Hepatocyte (in vitro differentiated cells): ENCODE results near the gene CASP8AP2. TPM values are rescaled to one million over a fixed set of nuclear protein-coding genes. Genes with fewer than 3 reads are reported as not detected.
"Not testable (repeated sequence)": the region's sequence is repeated elsewhere in the genome, so short reads cannot be mapped to it uniquely, and the experiment has no call there.

Experiments
- DNase-seq: peaks from one replicate; pipeline ENCODE4 v3.0.0-alpha.2; 2016; ENCODE audit warnings: low spot score
- H2AFZ ChIP-seq: fragments of 200-600 bp; sonication (generic); 2 replicates; pipeline ENCODE4 v1.6.0; 2016; ENCODE audit warnings: antibody characterized with exemption, mild to moderate bottlenecking
- H3K27ac ChIP-seq: fragments of 200-600 bp; sonication (generic); 2 replicates; pipeline ENCODE4 v1.5.1; 2016; ENCODE audit warnings: mild to moderate bottlenecking
- H3K27me3 ChIP-seq: fragments of 200-600 bp; sonication (generic); 2 replicates; pipeline ENCODE4 v1.6.1; 2016
- H3K36me3 ChIP-seq: fragments of 200-600 bp; sonication (generic); replicated peaks from 2 replicates; pipeline ENCODE4 v1.5.1; 2016; ENCODE audit warnings: low read depth; ENCODE audit not compliant: insufficient read depth
- H3K4me1 ChIP-seq: fragments of 200-600 bp; sonication (generic); 2 replicates; pipeline ENCODE4 v1.5.1; 2016; ENCODE audit warnings: mild to moderate bottlenecking, moderate library complexity; ENCODE audit not compliant: insufficient read depth
- H3K4me2 ChIP-seq: fragments of 200-600 bp; sonication (generic); 2 replicates; pipeline ENCODE4 v1.6.0; 2016
- H3K4me3 ChIP-seq: fragments of 200-600 bp; sonication (generic); 2 replicates; pipeline ENCODE4 v1.5.1; 2016; ENCODE audit warnings: mild to moderate bottlenecking
- H3K79me2 ChIP-seq: fragments of 200-600 bp; sonication (generic); 2 replicates; pipeline ENCODE4 v1.6.0; 2017; ENCODE audit warnings: mild to moderate bottlenecking
- H3K9me2 ChIP-seq: fragments of 200-600 bp; sonication (generic); replicated peaks from 2 replicates; pipeline ENCODE4 v1.6.0; 2017; ENCODE audit warnings: mild to moderate bottlenecking; ENCODE audit not compliant: insufficient read depth
- H3K9me3 ChIP-seq: fragments of 200-600 bp; sonication (generic); 2 replicates; pipeline ENCODE4 v1.5.1; 2016; ENCODE audit warnings: low read depth, mild to moderate bottlenecking
- H4K20me1 ChIP-seq: fragments of 200-600 bp; sonication (generic); 2 replicates; pipeline ENCODE4 v1.6.0; 2016; ENCODE audit warnings: mild to moderate bottlenecking; ENCODE audit not compliant: insufficient read depth, poor library complexity, severe bottlenecking
- EZH2 ChIP-seq: fragments of 200-600 bp; sonication (generic); IDR thresholded peaks from 2 replicates; pipeline ENCODE4 v1.6.1; 2016; ENCODE audit warnings: antibody characterized with exemption, mild to moderate bottlenecking, borderline replicate concordance
- EZH2phosphoT487 ChIP-seq: fragments of 200-600 bp; sonication (generic); IDR thresholded peaks from one replicate; pipeline ENCODE4 v1.6.1; 2018; ENCODE audit warnings: antibody characterized with exemption, mild to moderate bottlenecking, low read depth, moderate library complexity; ENCODE audit not compliant: unreplicated experiment, severe bottlenecking
- WGBS: methylation state at CpG from one replicate; pipeline ENCODE4 v1.1.6; 2016; ENCODE audit warnings: low lambda C conversion rate; ENCODE audit errors: missing lambda C conversion rate; 5-methylcytosine and 5-hydroxymethylcytosine counted together
- polyA plus RNA-seq: library from polyadenylated mRNA; unstranded; fragments of >200 nt; fragmentation: Nextera tagmentation; extraction: Ambion mirVana; gene quantifications from 2 replicates; pipeline ENCODE4 v1.2.1, GENCODE V29; 2016
- total RNA-seq: library from RNA; depleted of rRNA; stranded (reverse); fragments of >200 nt; gene quantifications from 2 replicates; pipeline ENCODE4 v1.2.3, GENCODE V29; 2014
- TF ChIP-seq, protein P1 (sequence below): fragments of 200-600 bp; sonication (generic); IDR thresholded peaks from 2 replicates; pipeline ENCODE4 v1.5.1; 2016; ENCODE audit warnings: antibody characterized with exemption, mild to moderate bottlenecking; ENCODE audit not compliant: poor library complexity

CASP8AP2 gene
- total and polyA plus RNA-seq, 2 experiments from 2014 or later = 8.6 to 12.0 TPM

DNA sequence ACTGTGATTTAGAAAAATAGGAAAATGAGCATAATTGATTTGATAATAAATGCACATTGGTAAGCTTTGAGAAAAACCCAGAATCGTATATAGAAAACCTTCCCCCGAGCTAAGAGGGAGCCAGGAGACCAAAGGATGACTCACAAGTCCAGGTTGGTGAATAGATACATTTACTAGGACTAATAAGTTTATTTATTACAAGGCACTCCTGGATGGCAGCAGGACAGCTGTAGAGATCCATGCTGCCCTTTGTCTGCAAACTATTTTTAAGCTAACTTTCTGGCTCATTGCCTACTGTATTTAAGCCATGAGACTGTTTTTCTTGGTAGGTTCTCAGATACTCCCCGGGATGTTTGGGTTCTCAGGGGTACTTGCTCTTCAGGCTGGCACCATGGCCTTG is 13.4 kb downstream of the CASP8AP2 start:
- Histone ChIP-seq H3K4me1 (no peaks in the 10 kb centered on the region), H3K79me2 (peaks cover 61% of the 10 kb centered on the region), H3K4me2 (no peak overlapping the region), H3K9me3 (no peaks in the 10 kb centered on the region), H3K27ac (no peak overlapping the region), H2AFZ (no peak overlapping the region), H3K27me3 (no peaks in the 10 kb centered on the region), H3K36me3 (no peaks in the 10 kb centered on the region), H3K4me3 (no peak overlapping the region), H4K20me1 (no peaks in the 10 kb centered on the region), H3K9me2 (no peaks in the 10 kb centered on the region)
- TF ChIP-seq EZH2phosphoT487 (no peak), EZH2 (no peak)
- TF ChIP-seq, protein P1, sequence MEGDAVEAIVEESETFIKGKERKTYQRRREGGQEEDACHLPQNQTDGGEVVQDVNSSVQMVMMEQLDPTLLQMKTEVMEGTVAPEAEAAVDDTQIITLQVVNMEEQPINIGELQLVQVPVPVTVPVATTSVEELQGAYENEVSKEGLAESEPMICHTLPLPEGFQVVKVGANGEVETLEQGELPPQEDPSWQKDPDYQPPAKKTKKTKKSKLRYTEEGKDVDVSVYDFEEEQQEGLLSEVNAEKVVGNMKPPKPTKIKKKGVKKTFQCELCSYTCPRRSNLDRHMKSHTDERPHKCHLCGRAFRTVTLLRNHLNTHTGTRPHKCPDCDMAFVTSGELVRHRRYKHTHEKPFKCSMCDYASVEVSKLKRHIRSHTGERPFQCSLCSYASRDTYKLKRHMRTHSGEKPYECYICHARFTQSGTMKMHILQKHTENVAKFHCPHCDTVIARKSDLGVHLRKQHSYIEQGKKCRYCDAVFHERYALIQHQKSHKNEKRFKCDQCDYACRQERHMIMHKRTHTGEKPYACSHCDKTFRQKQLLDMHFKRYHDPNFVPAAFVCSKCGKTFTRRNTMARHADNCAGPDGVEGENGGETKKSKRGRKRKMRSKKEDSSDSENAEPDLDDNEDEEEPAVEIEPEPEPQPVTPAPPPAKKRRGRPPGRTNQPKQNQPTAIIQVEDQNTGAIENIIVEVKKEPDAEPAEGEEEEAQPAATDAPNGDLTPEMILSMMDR = no peak
- no peak for DNase-seq
- WGBS = 86% methylated on average over 3 of the region's 3 CpGs

DNA sequence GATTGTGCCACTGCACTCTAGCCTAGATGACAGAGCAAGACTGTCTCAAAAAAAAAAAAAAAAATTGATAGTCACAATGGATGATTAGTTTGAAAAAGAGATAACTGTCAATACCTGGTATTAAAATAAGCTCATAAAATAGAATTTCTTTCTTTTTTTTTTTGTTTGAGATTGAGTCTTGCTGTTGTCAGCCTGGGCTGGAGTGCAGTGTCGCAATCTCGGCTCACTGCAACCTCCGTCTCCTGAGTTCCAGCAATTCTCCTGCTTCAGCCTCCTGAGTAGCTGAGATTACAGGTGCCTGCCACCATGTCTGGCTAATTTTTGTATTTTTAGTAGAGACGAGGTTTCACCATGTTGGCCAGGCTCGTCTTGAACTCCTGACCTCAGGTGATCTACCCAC is 17.8 kb downstream of the CASP8AP2 start:
- H2AFZ ChIP-seq, DNase-seq, H3K27me3 ChIP-seq, H3K9me3 ChIP-seq, H3K4me1 ChIP-seq, H3K4me2 ChIP-seq, H3K4me3 ChIP-seq, H3K9me2 ChIP-seq, H4K20me1 ChIP-seq, H3K36me3 ChIP-seq, H3K27ac ChIP-seq: not testable (repeated sequence)
- H3K79me2 ChIP-seq = peaks cover 31% of the 10 kb centered on the region
- 99% methylated on average over 5 of the region's 5 CpGs for WGBS

DNA sequence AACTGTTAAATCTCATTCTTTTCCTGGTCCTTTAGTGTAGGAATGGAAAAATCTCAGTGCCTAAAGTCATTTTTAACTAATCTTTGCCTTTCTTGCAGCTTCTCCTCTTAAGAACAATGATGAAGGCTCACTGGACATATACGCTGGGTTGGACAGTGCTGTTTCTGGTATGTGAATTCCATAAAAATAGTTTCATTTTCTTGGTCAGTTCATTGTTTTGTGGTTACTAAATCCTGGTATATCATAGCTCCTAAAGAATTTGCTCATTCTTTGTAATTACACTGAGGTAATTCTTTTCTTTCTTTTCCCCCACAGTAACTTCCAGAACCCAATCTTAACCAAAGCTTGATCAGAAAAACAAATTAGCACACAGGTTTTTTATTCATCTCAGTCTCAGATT is 23.4 kb downstream of the CASP8AP2 start:
- Histone ChIP-seq H4K20me1 (no peaks in the 10 kb centered on the region), H2AFZ (no peak overlapping the region), H3K4me2 (no peak overlapping the region), H3K27ac (no peak overlapping the region), H3K9me2 (no peaks in the 10 kb centered on the region), H3K4me3 (no peak overlapping the region), H3K9me3 (no peaks in the 10 kb centered on the region), H3K36me3 (no peaks in the 10 kb centered on the region), H3K4me1 (no peaks in the 10 kb centered on the region), H3K27me3 (no peaks in the 10 kb centered on the region), H3K79me2 (peaks cover 6% of the 10 kb centered on the region)
- 93% methylated on average over 1 of the region's 1 CpG for WGBS
- DNase-seq = no peak
- no peak for TF ChIP-seq EZH2phosphoT487

DNA sequence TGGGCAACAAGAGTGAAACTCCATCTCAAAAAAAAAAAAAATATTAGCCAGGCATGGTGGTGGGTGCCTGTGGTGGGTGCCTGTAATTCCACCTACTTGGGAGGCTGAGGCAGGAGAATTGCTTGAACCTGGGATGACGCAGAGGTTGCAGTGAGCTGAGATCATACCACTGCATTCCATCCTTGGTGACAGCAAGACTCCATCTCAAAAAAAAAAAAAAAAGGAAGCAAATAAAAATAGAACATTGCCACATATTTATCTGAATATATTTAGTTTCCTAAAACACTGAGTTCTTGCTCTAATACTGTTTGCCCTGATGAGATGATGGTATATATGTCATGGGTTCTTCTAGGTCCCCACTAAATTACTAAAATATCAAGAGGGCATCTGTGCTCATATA is 28.4 kb downstream of the CASP8AP2 start:
- Histone ChIP-seq H3K4me2 (no peak overlapping the region), H3K4me3 (no peak overlapping the region), H3K9me3 (no peaks in the 10 kb centered on the region), H3K36me3 (no peaks in the 10 kb centered on the region), H3K27ac (no peak overlapping the region), H2AFZ (no peak overlapping the region), H3K79me2 (no peaks in the 10 kb centered on the region), H3K4me1 (no peaks in the 10 kb centered on the region), H4K20me1 (no peaks in the 10 kb centered on the region), H3K27me3 (no peaks in the 10 kb centered on the region), H3K9me2 (no peaks in the 10 kb centered on the region)
- no peak for TF ChIP-seq EZH2phosphoT487
- no peak for TF ChIP-seq EZH2
- TF ChIP-seq, protein P1 = no peak
- DNase-seq = no peak
- no CpG with 5 or more reads among the region's 1 CpG for WGBS
